ENCODE data around the gene RRAD.
"Not testable (repeated sequence)": the region's sequence is repeated elsewhere in the genome, so short reads cannot be mapped to it uniquely, and the experiment has no call there.

The RRAD gene, protein sequence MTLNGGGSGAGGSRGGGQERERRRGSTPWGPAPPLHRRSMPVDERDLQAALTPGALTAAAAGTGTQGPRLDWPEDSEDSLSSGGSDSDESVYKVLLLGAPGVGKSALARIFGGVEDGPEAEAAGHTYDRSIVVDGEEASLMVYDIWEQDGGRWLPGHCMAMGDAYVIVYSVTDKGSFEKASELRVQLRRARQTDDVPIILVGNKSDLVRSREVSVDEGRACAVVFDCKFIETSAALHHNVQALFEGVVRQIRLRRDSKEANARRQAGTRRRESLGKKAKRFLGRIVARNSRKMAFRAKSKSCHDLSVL

DNA sequence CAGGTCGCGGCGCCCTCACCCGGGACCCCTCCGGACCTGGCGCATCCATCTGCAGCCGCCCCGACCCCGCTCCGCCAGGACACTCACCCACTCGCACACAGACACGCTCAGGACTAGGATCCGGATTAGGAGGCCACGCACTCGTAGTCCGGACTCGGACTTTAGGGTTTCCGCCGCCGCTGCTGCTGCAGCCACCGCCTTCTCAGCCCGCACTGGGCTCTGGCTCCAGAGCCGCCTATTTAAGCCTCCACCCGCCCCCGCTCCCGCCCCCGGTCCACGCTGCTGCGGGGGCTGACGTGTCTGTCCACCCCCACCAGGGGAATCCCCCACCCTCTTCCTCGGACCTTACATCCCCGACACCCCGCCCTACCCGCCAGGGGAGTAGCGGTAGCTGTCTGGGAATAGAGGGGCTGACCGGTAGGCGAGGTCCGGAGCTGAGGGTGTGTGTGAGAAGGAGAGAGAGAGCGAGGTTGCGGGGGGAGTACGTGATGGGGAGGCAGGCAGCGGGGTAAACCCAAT lies at the start of gene RRAD:
Gene RRAD, minus strand, starts transcription at position 214 of the 519 bp plus-strand sequence. CDS start 356 bp downstream, outside the sequence.
- peak; percentile 43 for DNase-seq

DNA sequence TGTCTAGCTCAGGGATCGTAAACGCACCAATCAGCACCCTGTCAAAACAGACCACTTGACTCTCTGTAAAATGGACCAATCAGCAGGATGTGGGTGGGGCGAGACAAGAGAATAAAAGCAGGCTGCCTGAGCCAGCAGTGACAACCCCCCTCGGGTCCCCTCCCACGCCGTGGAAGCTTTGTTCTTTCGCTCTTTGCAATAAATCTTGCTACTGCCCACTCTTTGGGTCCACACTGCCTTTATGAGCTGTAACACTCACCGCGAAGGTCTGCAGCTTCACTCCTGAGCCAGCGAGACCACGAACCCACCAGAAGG lies 49.6 kb upstream of the RRAD start:
- peak; percentile 50 for DNase-seq

GRCh38 chr16:66974156-66974931 lies 49.0 kb upstream of the RRAD start:
- DNase-seq, result not testable (repeated sequence)

DNA sequence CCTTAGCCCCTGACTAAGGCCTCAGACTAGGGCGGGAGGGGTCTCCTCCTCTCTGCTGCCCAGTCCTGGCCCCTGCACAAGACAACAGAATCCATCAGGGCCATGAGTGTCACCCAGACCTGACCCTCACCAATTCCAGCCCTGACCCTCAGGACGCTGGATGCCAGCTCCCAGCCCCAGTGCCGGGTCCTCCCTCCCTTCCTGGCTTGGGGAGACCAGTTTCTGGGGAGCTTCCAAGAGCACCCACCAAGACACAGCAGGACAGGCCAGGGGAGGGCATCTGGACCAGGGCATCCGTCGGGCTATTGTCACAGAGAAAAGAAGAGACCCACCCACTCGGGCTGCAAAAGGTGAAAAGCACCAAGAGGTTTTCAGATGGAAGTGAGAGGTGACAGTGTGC lies 48.4 kb upstream of the RRAD start:
- DNase-seq, result no peak

DNA sequence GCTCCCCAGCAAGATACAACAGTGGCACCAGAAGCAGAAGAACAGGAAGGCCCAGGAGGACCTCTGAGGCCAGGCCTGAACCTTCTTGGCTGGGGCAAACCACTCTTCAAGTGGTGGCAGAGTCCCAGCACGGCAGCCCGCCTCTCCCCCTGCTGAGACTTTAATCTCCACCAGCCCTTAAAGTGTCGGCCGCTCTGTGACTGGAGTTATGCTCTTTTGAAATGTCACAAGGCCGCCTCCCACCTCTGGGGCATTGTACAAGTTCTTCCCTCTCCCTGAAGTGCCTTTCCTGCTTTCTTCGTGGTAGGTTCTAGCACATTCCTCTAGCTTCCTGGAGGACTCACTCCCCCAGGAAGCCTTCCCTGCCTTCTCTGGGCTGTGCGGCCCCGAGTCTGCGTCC lies 47.6 kb upstream of the RRAD start:
- DNase-seq, result no peak

DNA sequence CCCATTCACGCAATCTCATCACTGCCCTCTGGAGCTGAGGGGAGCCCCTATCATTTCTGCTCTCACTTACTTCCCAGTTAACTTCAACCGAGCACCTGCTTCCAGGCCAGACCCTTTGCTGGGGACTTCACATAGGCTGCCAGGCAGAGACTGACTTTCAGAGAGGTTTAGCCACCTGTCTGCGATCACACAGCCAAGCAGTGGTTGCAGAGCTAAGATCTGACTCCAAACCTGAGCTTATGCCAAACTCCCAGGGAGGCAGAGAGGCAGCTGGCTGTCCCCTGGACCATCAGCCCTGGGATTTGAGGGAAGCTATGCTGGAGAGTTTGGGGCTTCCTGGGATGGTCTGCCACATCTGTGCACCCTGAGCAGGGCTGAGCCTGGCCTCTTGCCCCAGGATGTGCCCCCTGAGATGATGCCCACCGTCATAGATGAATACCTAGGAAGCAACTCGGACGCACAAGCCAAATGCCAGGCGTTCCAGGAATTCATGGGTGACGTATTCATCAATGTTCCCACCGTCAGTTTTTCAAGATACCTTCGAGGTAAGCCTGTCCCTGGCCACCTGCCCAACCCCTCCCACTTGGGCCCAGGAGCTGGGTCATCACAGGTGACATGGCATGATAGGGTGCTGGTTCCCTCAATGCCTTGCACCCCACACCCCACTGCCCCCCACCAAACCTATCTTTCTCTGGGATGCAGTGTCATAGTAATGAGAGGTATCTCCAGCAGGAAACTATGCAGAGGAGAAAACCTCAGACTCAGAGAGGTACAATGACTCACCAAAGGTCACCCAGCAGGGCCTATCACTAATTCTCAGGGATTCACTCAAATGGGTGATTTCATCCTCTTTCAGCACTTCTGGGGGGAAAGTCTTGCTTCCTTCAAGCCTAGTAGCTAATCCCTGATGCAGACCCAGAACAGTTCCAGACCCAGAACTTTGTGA lies 45.7 kb upstream of the RRAD start:
- no peak for DNase-seq

DNA sequence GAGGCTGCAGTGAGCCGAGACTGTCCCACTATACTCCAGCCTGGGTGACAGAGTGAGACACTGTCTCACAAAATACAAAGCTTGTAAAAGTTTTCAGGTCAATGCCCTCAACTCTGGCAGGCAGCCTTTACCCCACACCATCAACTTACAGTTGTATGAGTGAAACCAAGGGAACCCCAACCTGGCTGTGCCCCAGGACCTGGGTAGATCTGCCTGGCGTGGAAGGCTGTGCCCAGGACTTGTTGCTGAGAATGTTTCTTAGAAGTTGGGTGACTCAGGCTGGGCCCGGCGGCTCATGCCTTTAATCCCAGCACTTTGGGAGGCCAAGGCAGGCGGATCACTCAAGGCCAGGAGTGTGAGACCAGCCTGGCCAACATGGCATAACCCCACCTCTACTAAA lies 43.5 kb upstream of the RRAD start:
- DNase-seq, result no peak

DNA sequence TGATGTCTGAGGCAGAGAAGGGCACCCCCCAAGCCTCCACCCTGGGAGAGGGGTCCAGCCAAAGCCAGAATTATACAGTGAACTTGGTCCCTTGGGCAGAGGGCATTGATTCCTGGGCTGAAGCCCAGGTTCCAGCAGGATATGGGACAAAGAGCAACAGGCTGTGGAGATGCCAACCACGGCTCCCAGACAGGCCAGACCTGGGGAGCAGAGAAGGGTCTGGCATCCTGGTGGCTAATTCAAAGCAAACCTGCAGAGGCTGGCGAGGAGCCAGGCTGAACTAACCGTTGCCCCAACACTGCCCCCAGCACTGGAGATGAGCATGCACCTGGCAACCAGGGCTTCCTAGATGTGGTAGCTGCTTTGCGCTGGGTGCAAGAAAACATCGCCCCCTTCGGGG lies 38.7 kb upstream of the RRAD start:
- no peak for DNase-seq

GRCh38 chr16:66961914-66962313 lies 36.6 kb upstream of the RRAD start:
- no peak for DNase-seq

GRCh38 chr16:66961065-66961744 lies 35.9 kb upstream of the RRAD start, which contains the start of gene CES3:
CES3 (plus strand) TSS chr16:66961266; CDS start chr16:66961308, 42 bp downstream.
- peak; percentile 47 for DNase-seq

- DNase-seq, result no peak
Measured at GRCh38 chr16:66960270-66960669, 34.9 kb upstream of the RRAD start.

- DNase-seq, result peak; percentile 4
Measured at GRCh38 chr16:66959704-66960161, 34.4 kb upstream of the RRAD start.

- DNase-seq, result no peak
Measured at GRCh38 chr16:66958857-66959703, 33.7 kb upstream of the RRAD start.

- not testable (repeated sequence) for DNase-seq
Measured at GRCh38 chr16:66956154-66956457, 30.8 kb upstream of the RRAD start.

- not testable (repeated sequence) for DNase-seq
Measured at GRCh38 chr16:66955363-66956153, 30.2 kb upstream of the RRAD start.

GRCh38 chr16:66954097-66954659 lies 28.8 kb upstream of the RRAD start:
- peak; percentile 63 for DNase-seq

- no peak for DNase-seq
Measured at GRCh38 chr16:66953462-66954096, 28.2 kb upstream of the RRAD start.

GRCh38 chr16:66952430-66953110 lies 27.2 kb upstream of the RRAD start:
- no peak for DNase-seq

Data from CD4-positive, alpha-beta T cell treated with Interferon gamma for 1 hour (primary cell).